Hematopoietic multipotent progenitor cell treated with erythropoietin and hydrocortisone succinate and interleukin-3 and kit ligand, for 17 days (in vitro differentiated cells): ENCODE data around the gene KCNH2.
"Not testable (repeated sequence)": the region's sequence is repeated elsewhere in the genome, so short reads cannot be mapped to it uniquely, and the experiment has no call there.

Source experiments
- DNase-seq: peaks from one replicate; pipeline ENCODE4 v3.0.0-alpha.2; 2015; ENCODE audit warnings: low spot score

Gene KCNH2

GRCh38 chr7:151011616-151012015 is 33.5 kb upstream of the KCNH2 start:
- DNase-seq = not testable (repeated sequence)

DNA sequence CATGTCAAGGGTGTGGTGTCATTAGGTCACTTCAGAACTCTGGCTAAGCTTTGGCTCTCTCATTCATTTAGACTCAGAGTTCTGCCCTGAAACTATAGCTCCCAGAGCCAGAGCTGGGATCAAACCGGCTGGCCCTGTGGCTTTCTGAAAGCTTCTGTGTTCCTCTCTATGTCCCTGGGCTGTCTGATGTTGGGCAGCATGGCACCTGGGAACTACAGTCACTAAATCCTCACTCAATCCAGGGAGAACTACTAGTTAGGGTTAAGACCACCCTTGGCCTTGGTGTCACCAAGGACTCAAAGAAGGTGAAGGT is 32.9 kb upstream of the KCNH2 start:
- no peak for DNase-seq

DNA sequence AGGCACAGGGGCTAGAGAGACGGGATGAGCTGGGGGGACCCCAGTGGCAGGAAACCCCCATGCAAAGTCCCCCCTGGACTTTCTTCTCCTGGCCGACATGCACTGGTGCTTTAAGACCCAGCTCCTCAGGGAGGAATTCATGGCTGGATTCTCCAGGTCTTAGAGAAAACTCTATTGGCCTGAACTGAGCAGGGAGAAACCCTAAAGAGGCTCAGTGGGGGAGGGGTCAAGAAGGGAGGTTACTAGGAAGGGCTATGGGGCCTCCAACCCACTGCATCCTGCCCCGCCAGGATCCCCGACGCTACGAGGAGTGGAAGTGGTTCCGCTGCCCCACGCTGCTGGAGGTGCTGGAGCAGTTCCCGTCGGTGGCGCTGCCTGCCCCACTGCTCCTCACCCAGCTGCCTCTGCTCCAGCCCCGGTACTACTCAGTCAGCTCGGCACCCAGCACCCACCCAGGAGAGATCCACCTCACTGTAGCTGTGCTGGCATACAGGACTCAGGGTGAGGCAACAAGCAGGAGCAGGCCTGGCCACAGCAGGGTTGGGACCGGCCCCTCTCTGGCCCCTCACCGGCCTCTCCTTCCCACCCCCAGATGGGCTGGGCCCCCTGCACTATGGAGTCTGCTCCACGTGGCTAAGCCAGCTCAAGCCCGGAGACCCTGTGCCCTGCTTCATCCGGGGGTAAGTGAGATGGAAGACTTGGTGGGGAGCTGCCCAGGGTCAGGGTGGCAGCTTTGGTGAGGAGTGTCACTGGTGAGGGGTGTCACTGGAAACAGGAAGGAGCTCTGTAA is 32.4 kb upstream of the KCNH2 start:
- no peak for DNase-seq

- no peak for DNase-seq
Measured at GRCh38 chr7:151010037-151010306, 31.9 kb upstream of the KCNH2 start.

DNA sequence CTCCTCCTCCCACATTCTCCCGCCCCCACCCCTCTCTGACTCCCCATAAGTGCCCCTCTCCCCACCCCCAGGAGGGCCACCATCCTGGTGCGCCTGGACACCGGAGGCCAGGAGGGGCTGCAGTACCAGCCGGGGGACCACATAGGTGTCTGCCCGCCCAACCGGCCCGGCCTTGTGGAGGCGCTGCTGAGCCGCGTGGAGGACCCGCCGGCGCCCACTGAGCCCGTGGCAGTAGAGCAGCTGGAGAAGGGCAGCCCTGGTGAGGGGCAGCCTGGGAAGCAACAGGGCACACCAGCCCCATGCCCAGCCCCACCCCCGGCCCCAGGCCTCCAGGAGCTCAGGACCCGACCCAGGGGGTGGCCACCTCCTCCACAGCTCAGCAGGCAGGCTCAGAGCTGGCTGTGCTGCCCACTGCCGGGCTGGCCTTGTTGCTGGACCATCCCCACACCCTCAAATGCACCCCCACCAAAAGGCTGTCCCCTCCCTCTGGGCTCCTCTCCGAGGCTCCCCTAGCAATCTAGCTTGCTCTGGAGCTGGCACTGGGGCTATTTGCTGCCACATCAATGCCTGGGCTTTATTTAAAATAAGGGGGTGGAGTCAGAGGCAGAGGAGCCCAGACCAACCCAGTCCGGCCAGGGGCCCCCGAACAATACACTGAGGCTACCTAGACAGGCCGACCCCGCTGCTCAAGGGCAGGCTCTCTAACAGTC is 31.4 kb upstream of the KCNH2 start:
- no peak for DNase-seq

DNA sequence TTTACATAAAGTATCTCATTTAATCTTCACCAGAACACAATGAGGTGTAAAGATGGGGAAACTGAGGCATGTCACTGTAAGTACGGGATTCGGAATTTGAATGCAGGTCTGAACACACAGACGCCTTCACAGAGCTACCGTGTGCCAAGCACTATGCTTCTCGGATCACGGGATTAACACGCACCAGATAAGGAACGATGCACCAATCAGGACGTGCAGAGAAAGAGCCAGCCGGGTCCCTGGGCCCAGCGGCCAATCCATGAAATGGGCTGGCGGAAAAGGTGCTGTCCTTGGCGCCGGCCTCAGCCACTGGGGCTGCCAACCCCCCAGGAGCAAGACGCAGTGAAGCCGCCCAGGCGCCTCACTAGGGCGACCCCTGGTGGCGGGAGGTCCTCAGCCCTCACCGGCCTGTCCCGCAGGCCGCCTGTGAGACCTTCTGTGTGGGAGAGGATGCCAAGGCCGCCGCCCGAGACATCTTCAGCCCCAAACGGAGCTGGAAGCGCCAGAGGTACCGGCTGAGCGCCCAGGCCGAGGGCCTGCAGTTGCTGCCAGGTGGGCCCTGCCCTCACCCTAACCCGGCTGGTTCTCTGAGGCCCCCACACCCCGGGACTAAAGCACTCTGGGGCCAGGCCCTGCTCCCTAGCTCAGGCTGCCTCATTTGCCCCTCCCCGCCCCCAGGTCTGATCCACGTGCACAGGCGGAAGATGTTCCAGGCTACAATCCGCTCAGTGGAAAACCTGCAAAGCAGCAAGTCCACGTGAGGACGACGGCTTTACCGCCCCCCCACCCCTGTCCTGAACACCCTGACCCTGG is 30.6 kb upstream of the KCNH2 start:
- peak; percentile 80 for DNase-seq

GRCh38 chr7:151008143-151008510 is 30.0 kb upstream of the KCNH2 start:
- peak; percentile 41 for DNase-seq

DNA sequence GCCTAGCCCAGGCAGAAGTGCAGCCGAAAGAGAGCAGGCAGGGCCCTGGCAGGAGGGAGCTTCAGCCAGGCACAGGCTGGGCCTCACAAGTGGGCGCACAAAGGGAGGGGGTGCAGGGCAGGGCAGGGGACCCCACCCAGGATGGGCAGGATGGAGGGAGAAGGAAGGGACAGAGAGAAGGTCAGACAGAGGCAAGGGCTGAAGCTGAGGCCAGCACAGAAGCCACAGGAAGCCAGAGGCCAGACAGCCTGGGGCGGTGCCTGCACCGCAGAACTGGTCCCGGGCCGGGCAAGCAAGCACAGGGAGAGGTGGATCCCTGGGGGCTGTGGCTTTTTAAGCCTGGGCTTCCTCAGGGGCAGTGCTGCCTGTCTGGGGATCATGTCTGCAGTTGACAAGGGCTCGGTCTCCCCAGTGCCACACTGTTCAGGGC is 29.4 kb upstream of the KCNH2 start:
- no peak for DNase-seq

DNA sequence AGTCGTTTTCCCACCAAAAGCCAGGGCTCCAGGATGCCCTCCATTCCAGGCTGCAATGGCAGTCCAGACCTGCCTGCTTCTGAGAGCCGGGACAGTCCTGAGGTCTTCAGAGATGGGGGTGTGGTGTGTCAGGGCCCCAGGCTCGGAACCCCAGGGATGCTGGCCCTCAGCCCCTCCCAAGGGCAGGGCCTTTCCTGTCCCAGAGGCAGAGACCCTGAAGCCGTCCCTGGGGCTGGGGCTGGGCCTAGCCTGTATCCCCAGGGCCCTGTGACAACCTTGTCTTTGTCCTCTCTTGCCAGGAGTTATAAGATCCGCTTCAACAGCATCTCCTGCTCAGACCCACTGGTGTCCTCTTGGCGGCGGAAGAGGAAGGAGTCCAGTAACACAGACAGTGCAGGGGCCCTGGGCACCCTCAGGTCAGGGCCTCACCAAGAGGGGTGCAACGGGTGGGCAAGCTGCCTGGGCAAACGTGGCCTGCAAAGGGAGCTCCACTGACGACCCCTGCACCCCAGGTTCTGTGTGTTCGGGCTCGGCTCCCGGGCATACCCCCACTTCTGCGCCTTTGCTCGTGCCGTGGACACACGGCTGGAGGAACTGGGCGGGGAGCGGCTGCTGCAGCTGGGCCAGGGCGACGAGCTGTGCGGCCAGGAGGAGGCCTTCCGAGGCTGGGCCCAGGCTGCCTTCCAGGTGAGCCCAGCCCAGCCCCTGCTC is 28.6 kb upstream of the KCNH2 start:
- no peak for DNase-seq

GRCh38 chr7:151005566-151005965 is 27.4 kb upstream of the KCNH2 start:
- no peak for DNase-seq

GRCh38 chr7:151003572-151003971 is 25.5 kb upstream of the KCNH2 start:
- DNase-seq = no peak

DNA sequence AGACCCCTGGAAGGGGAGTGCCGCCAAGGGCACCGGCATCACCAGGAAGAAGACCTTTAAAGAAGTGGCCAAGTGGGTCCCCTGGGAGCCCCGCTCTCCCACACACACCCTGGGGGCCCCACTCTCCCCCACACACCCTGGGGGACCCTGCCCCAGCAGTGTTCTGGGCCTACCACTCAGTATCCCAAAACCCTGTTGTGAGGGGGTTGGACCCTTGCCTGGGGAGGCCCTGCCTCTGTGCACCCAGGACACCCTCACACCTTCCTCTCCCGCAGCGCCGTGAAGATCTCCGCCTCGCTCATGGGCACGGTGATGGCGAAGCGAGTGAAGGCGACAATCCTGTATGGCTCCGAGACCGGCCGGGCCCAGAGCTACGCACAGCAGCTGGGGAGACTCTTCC is 23.4 kb upstream of the KCNH2 start:
- no peak for DNase-seq

DNA sequence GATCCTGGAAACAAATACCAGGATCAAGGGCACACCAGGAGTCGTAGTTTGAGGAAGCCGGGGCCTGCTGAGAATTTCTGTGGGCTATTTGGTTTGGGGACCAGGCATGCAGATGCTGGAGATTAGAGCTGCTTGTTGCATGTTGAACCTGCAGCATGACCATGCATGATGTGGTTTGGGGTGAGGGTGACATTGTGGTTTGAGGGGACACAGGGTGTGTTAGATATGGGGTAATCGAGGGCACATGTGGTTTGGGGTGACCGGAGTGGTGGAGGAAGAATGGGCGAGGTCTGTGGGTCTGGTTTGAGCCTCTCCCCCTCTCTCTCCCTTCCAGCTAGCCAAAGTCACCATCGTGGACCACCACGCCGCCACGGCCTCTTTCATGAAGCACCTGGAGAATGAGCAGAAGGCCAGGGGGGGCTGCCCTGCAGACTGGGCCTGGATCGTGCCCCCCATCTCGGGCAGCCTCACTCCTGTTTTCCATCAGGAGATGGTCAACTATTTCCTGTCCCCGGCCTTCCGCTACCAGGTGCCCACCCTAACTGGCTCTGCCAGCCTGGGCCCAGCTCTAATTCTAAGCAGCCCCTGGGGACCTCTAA is 22.9 kb upstream of the KCNH2 start:
- no peak for DNase-seq

DNA sequence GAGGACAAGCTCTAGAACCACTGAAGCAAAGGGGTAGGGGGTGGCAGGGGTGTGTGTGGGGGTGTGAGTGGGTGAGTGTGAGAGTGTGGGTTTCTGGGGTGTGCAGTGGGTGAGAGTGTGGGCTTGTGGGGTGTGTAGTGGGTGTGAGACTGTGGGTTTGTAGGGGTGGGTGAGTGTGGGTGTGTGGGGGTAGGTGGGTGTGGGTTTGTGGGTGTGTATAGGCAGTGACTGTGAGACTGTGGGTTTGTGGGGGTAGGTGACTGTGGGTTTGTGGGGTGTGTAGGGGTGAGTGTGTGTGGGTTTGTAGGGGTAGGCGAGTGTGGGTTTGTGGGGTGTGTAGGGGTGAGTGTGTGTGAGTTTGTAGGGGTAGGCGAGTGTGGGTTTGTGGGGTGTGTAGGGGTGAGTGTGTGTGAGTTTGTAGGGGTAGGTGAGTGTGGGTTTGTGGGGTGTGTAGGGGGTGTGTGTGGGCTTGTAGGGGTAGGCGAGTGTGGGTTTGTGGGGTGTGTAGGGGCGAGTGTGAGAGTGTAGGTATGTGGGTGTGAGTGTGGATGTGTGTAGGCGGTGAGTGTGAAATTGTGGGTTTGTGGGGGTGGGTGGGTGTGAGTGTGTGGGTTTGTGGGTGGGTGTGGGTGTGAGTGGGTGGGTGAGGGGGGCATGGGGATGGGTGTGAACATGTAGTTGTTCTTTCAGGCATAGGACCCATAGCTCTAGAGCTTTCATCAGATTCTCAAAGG is 21.5 kb upstream of the KCNH2 start:
- no peak for DNase-seq

DNA sequence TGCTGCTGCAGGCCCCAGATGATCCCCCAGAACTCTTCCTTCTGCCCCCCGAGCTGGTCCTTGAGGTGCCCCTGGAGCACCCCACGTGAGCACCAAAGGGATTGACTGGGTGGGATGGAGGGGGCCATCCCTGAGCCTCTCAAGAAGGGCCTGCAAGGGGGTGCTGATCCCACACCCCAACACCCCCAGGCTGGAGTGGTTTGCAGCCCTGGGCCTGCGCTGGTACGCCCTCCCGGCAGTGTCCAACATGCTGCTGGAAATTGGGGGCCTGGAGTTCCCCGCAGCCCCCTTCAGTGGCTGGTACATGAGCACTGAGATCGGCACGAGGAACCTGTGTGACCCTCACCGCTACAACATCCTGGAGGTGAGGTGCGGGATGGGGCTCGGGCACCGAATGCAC is 20.9 kb upstream of the KCNH2 start:
- DNase-seq = no peak

- no peak for DNase-seq
Measured at GRCh38 chr7:150998341-150998740, 20.2 kb upstream of the KCNH2 start.

DNA sequence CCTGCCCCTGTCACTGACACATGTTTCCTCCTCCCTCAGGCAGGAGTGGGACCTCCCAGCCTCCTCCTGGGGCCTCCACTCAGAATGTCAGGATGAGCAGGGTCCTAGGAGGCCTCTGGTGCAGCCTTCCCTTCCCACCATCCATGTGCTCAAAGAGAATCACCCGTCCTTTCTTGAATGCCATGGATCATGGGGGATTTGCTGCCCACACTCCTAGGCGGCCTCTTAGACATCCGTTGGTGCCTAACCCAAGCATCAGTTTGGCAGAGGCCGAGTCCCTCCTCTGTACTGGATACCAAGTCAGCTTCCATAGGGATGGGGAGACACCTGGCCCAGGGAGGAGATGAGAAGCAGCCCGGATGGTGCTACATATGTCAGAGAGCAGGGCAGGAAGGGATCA is 19.7 kb upstream of the KCNH2 start:
- no peak for DNase-seq

GRCh38 chr7:150997075-150997511 is 19.0 kb upstream of the KCNH2 start:
- DNase-seq = no peak

DNA sequence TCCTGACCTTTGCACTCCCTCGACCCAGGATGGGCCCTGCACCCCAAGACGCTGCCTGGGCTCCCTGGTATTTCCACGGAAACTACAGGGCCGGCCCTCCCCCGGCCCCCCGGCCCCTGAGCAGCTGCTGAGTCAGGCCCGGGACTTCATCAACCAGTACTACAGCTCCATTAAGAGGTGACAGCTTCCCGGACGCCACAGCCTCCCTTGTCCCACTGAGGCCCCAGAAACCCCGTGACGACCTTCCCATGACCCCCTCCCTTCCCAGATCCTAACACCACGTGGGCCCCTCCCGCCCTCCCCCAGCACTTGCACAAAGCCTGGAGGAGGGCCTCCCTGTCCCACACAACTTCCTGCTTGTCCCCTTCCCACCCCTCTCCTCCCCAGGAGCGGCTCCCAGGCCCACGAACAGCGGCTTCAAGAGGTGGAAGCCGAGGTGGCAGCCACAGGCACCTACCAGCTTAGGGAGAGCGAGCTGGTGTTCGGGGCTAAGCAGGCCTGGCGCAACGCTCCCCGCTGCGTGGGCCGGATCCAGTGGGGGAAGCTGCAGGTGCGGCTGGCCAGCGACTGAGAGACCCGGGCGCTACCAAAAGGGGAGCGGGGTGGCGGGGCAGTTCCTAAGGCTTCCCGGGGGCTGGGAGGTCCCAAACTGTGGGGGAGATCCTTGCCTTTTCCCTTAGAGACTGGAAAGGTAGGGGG is 18.4 kb upstream of the KCNH2 start:
- DNase-seq = no peak

DNA sequence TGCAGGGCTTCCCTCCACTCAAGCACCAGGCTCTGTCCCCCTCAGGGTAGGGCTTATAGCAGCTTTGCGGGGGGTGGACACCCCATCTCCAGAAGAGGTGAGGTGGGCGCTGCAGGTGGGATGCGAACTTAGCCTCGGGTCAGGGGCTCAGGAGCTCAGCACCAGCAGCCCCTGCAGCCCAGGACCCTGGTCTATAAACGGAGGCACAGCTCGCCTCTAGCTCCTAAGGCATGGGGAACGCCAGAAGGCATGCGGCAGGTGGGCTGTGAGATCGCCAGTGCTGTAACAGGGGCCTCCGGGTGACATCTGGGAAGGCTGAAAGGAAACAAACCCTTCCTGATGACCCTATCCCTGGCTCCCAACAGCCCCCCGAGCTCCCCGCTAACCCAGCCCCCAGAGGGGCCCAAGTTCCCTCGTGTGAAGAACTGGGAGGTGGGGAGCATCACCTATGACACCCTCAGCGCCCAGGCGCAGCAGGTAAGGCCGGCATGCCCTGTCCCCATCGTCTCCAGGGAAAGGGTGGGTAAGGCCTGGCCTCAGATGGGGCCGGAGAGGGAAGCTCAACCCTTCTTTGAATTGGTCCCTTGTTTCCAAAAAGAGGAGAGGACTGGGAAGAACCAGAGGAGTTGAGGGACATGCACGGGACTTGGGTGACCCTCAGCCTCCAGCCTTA is 16.9 kb upstream of the KCNH2 start:
- DNase-seq = no peak
